Sigmoid colon (tissue), 4 donors: Measurements from ENCODE around the gene KRTAP3-3.

Experiments used
- CTCF ChIP-seq, 4 experiments: fragments of 450-650 bp in 3 of 4; fragments of 200-600 bp in 1 of 4; IDR thresholded peaks; one replicate each; pipeline ENCODE4 v1.5.1; 2016 to 2019; ENCODE audit warnings: antibody characterized with exemption in 4 of 4, mild to moderate bottlenecking in 3 of 4, moderate library complexity in 2 of 4
- EP300 ChIP-seq, 4 donors: sonication (generic); formaldehyde crosslinking; IDR thresholded peaks; one replicate each; pipeline ENCODE4 v1.6.1; 2017; ENCODE audit warnings: antibody characterized with exemption in 4 of 4
- POLR2A ChIP-seq, 2 donors: fragments of 450-650 bp; IDR thresholded peaks; one replicate each; pipeline ENCODE4 v1.6.1; 2016; ENCODE audit warnings: antibody characterized with exemption in 2 of 2, mild to moderate bottlenecking in 2 of 2, moderate library complexity in 2 of 2
- POLR2AphosphoS5 ChIP-seq, 4 donors: sonication (generic); formaldehyde crosslinking; IDR thresholded peaks; one replicate each; pipeline ENCODE4 v1.6.1; 2017; ENCODE audit warnings: antibody characterized with exemption in 4 of 4

GRCh38 chr17:41026715-41027471 is 32.9 kb upstream of the KRTAP3-3 start, which contains the start of gene KRTAP1-5:
- TF ChIP-seq CTCF (IDR thresholded peaks at IDR 0.05), result no peak
- no peak for TF ChIP-seq POLR2AphosphoS5 (IDR thresholded peaks at IDR 0.05)
- TF ChIP-seq EP300 (IDR thresholded peaks at IDR 0.05), result no peak
- TF ChIP-seq POLR2A (IDR thresholded peaks at IDR 0.05), result no peak
